HepG2 (cell line): ENCODE results near the gene HNRNPC. TPM values are rescaled to one million over a fixed set of nuclear protein-coding genes. Genes with fewer than 3 reads are reported as not detected.
A peak's percentile ranks its signal among the peaks of the same experiment; 100 is the strongest.

ENCODE experiments used
- ATF4 ChIP-seq, 2 experiments: fragments of 450-650 bp in 1 of 2; sonication (generic) in 1 of 2; formaldehyde crosslinking; IDR thresholded peaks; 2 replicates each; pipeline versions ENCODE4 v1.5.0 to v1.8.0; 2020 to 2022; ENCODE audit warnings: mild to moderate bottlenecking in 1 of 2, missing genetic modification reagents in 1 of 2
- GZF1 ChIP-seq: sonication (generic); formaldehyde crosslinking; IDR thresholded peaks from 2 replicates; pipeline ENCODE4 v1.5.1; 2020; ENCODE audit warnings: mild to moderate bottlenecking, missing genetic modification reagents
- ISX ChIP-seq: sonication (generic); formaldehyde crosslinking; conservative IDR thresholded peaks from 2 replicates; pipeline ENCODE4 v1.5.0; 2020; ENCODE audit warnings: missing genetic modification reagents
- NR1H2 ChIP-seq: sonication (generic); formaldehyde crosslinking; IDR thresholded peaks from 2 replicates; pipeline ENCODE4 v1.8.1; 2022; ENCODE audit warnings: low read depth, missing genetic modification reagents, borderline replicate concordance
- PHF8 ChIP-seq: sonication (generic); formaldehyde crosslinking; IDR thresholded peaks from 2 replicates; pipeline ENCODE4 v1.5.0; 2020; ENCODE audit warnings: missing genetic modification reagents
- PITX1 ChIP-seq: sonication (generic); formaldehyde crosslinking; IDR thresholded peaks from 2 replicates; pipeline ENCODE4 v1.5.1; 2020; ENCODE audit warnings: mild to moderate bottlenecking, missing genetic modification reagents
- POLR2G ChIP-seq: fragments of 200-400 bp; formaldehyde crosslinking; IDR thresholded peaks from 2 replicates; pipeline ENCODE4 v1.6.1; 2018; ENCODE audit warnings: mild to moderate bottlenecking, low read depth, low read length, moderate library complexity
- RFX1 ChIP-seq: fragments of 450-650 bp; IDR thresholded peaks from 2 replicates; pipeline ENCODE4 v1.6.1; 2017
- SP5 ChIP-seq: IDR thresholded peaks from 2 replicates; pipeline ENCODE4 v1.6.1; 2016; ENCODE audit warnings: low read depth, borderline replicate concordance
- TBL1XR1 ChIP-seq: fragments of 150-350 bp; IDR thresholded peaks from 2 replicates; pipeline ENCODE4 v1.6.1; 2014; ENCODE audit warnings: borderline replicate concordance, low read length; ENCODE audit not compliant: partially characterized antibody
- TOPORS ChIP-seq: sonication (generic); formaldehyde crosslinking; IDR thresholded peaks from 2 replicates; pipeline ENCODE4 v1.8.0; 2023; ENCODE audit warnings: mild to moderate bottlenecking, missing genetic modification reagents
- ZFP36 ChIP-seq: fragments of 150-350 bp; IDR thresholded peaks from 2 replicates; pipeline ENCODE4 v1.6.1; 2018; ENCODE audit warnings: borderline replicate concordance, low read length, low read depth; ENCODE audit not compliant: partially characterized antibody
- ZNF691 ChIP-seq: sonication (generic); formaldehyde crosslinking; IDR thresholded peaks from 2 replicates; pipeline ENCODE4 v1.4.0; 2020; ENCODE audit warnings: missing genetic modification reagents, low read depth, mild to moderate bottlenecking, borderline replicate concordance
- ZNF770 ChIP-seq: sonication (generic); formaldehyde crosslinking; IDR thresholded peaks from 2 replicates; pipeline ENCODE4 v1.5.0; 2020; ENCODE audit warnings: mild to moderate bottlenecking, missing genetic modification reagents
- ZNF83 ChIP-seq: sonication (generic); formaldehyde crosslinking; IDR thresholded peaks from 2 replicates; pipeline ENCODE4 v1.4.0; 2020; ENCODE audit warnings: missing genetic modification reagents, mild to moderate bottlenecking, borderline replicate concordance
- polyA plus RNA-seq, 8 experiments: library from polyadenylated mRNA; depleted of rRNA in 3 of 8; stranded (reverse) in 7 of 8; unstranded in 1 of 8; fragments of >200 nt; fragmentation: Illumina TruSeq in 4 of 8; extraction: Trizol in 4 of 8; gene quantifications; 2 replicates each; pipeline versions ENCODE4 v1.2.1 to v1.2.3, GENCODE V29; 2011 to 2016; ENCODE audit warnings: low read depth in 4 of 8, missing spikeins in 1 of 8, mixed read lengths in 1 of 8; ENCODE audit not compliant: insufficient read depth in 1 of 8
- total RNA-seq, 5 experiments: library from RNA; depleted of rRNA; stranded (reverse); fragments of >200 nt; fragmentation: Illumina TruSeq; extraction: Trizol; gene quantifications; 2 replicates each; pipeline ENCODE4 v1.2.3, GENCODE V29; 2016; ENCODE audit warnings: low read depth in 1 of 5
- TF ChIP-seq, protein P1 (sequence below): IDR thresholded peaks from 2 replicates; pipeline ENCODE4 v1.6.1; 2018; ENCODE audit warnings: missing genetic modification reagents
- TF ChIP-seq, protein P2 (sequence below): sonication (generic); formaldehyde crosslinking; conservative IDR thresholded peaks from 2 replicates; pipeline ENCODE4 v1.4.0; 2020; ENCODE audit warnings: missing genetic modification reagents
- TF ChIP-seq, protein P3 (sequence below): sonication (generic); formaldehyde crosslinking; IDR thresholded peaks from 2 replicates; pipeline ENCODE4 v1.5.1; 2020; ENCODE audit warnings: missing genetic modification reagents, mild to moderate bottlenecking, borderline replicate concordance

Gene HNRNPC
- total and polyA plus RNA-seq, 2 of the 13 experiments (the other 11 are each of a cell fraction or from before 2014, with no cell fraction given): 628 to 1,099 TPM

DNA sequence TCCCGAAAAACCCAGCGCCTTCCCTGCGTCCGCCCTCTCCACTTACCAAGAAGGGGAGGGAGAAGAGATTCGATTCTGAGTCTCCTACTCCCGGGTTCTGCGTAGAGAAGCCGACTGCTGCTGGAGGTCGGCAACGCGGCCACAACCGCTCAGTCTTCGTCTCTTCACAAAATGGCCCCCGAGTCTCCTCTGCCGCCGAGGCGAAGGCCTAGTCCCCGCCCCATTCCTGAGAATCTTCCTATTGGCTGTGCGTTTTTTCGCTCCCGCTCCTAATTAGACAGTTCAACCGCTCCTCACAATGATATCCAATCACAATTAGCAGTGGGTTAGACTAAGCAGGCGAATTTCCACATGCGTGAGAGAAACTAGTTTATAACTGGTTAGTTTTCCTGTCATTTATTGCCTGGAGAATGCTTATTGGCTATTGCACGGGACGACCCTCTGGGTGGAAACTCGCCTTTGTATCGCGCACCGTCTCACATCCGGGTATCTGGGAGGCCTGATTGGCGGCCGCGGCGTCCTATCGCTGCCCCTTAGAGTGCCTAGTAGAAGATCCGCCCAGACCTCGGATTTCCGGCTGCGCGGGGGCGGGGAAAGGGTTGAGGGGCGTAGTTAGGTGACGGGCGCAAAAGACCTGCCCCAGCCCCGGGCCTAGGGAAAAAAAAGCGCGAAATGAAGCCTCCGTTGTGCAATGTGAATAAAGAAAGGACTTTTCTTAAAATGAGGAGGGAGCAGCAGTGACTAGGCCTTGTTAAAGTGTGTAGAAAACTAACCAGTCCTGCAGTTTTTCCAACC, at the start of gene HNRNPC (continued):
- TF ChIP-seq, protein P1, sequence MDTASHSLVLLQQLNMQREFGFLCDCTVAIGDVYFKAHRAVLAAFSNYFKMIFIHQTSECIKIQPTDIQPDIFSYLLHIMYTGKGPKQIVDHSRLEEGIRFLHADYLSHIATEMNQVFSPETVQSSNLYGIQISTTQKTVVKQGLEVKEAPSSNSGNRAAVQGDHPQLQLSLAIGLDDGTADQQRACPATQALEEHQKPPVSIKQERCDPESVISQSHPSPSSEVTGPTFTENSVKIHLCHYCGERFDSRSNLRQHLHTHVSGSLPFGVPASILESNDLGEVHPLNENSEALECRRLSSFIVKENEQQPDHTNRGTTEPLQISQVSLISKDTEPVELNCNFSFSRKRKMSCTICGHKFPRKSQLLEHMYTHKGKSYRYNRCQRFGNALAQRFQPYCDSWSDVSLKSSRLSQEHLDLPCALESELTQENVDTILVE (CRISPR knock-in tag): peak; percentile 87
- TF ChIP-seq PITX1 (CRISPR knock-in tag): peak; percentile 83
- peak; percentile 84 for TF ChIP-seq PHF8
- no peak; the same call in 1 of the 2 replicates for TF ChIP-seq RFX1
- TF ChIP-seq TOPORS: peak; percentile 90
- TF ChIP-seq, protein P2, sequence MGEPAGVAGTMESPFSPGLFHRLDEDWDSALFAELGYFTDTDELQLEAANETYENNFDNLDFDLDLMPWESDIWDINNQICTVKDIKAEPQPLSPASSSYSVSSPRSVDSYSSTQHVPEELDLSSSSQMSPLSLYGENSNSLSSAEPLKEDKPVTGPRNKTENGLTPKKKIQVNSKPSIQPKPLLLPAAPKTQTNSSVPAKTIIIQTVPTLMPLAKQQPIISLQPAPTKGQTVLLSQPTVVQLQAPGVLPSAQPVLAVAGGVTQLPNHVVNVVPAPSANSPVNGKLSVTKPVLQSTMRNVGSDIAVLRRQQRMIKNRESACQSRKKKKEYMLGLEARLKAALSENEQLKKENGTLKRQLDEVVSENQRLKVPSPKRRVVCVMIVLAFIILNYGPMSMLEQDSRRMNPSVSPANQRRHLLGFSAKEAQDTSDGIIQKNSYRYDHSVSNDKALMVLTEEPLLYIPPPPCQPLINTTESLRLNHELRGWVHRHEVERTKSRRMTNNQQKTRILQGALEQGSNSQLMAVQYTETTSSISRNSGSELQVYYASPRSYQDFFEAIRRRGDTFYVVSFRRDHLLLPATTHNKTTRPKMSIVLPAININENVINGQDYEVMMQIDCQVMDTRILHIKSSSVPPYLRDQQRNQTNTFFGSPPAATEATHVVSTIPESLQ: peak; percentile 94
- TF ChIP-seq NR1H2 (CRISPR knock-in tag): no peak; the same call in 1 of the 2 replicates
- peak; percentile 26; the same call in 1 of the 2 replicates for TF ChIP-seq GZF1
- TF ChIP-seq ZNF770 (CRISPR knock-in tag): peak; percentile 8; the same call in 1 of the 2 replicates
- TF ChIP-seq ZFP36: no peak
- TF ChIP-seq, protein P3, sequence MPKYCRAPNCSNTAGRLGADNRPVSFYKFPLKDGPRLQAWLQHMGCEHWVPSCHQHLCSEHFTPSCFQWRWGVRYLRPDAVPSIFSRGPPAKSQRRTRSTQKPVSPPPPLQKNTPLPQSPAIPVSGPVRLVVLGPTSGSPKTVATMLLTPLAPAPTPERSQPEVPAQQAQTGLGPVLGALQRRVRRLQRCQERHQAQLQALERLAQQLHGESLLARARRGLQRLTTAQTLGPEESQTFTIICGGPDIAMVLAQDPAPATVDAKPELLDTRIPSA (CRISPR knock-in tag): no peak
- TF ChIP-seq ATF4 (CRISPR knock-in tag; IDR thresholded peaks at IDR 0.05): no peak
- peak; percentile 100 for TF ChIP-seq POLR2G
- TF ChIP-seq SP5 (CRISPR knock-in tag): 0 out of 2 replicates have a peak, but pooled peaks have one; percentile 17
- TF ChIP-seq ZNF691 (CRISPR knock-in tag): peak; percentile 47; the same call in 1 of the 2 replicates
- peak; percentile 77 for TF ChIP-seq ISX (CRISPR knock-in tag)
- peak; percentile 81 for TF ChIP-seq TBL1XR1
- 0 out of 2 replicates have a peak, but pooled peaks have one; percentile 59 for TF ChIP-seq ZNF83 (CRISPR knock-in tag)
